Upper lobe of left lung (tissue), 6 donors: ENCODE data around the gene DUSP6. TPM values are rescaled to one million over a fixed set of nuclear protein-coding genes. Genes with fewer than 3 reads are reported as not detected.
A peak's percentile ranks its signal among the peaks of the same experiment; 100 is the strongest.

Experiments
- ATAC-seq, 2 donors: fragments of 200-7000 bp; cut with Tn5 transposase; one replicate each; pipeline ENCODE4 v1.9.1; 2022; ENCODE audit warnings: mild to moderate bottlenecking in 2 of 2, moderate library complexity in 2 of 2; ENCODE audit not compliant: low FRiP score in 2 of 2
- DNase-seq, 2 donors: peaks; one replicate each; pipeline ENCODE4 v3.0.0-alpha.2; 2019 to 2020
- H3K27ac ChIP-seq, 4 donors: fragments of 200-600 bp; sonication (generic); one replicate each; pipeline ENCODE4 v1.5.1; 2016 to 2019
- H3K27me3 ChIP-seq, 4 donors: fragments of 200-600 bp; sonication (generic); one replicate each; pipeline ENCODE4 v1.5.1; 2017 to 2019
- H3K36me3 ChIP-seq, 4 donors: fragments of 200-600 bp; sonication (generic); one replicate each; pipeline ENCODE4 v1.5.1; 2016 to 2019
- H3K4me1 ChIP-seq, 4 donors: fragments of 200-600 bp; sonication (generic); one replicate each; pipeline ENCODE4 v1.5.1; 2018 to 2019
- H3K4me3 ChIP-seq, 4 donors: fragments of 200-600 bp; sonication (generic); one replicate each; pipeline ENCODE4 v1.5.1; 2017 to 2019; ENCODE audit warnings: mild to moderate bottlenecking in 2 of 4, moderate library complexity in 1 of 4
- H3K9me3 ChIP-seq, 4 donors: fragments of 200-600 bp; sonication (generic); one replicate each; pipeline ENCODE4 v1.5.1; 2018 to 2019
- EP300 ChIP-seq, 4 donors: sonication (generic); formaldehyde crosslinking; IDR thresholded peaks; one replicate each; pipeline ENCODE4 v1.5.1; 2017; ENCODE audit warnings: antibody characterized with exemption in 4 of 4, control low read depth in 2 of 4
- POLR2A ChIP-seq, 4 donors: fragments of 450-650 bp; IDR thresholded peaks; one replicate each; pipeline ENCODE4 v1.5.1; 2016 to 2017; ENCODE audit warnings: antibody characterized with exemption in 4 of 4, mild to moderate bottlenecking in 2 of 4
- POLR2AphosphoS5 ChIP-seq, 2 donors: sonication (generic); formaldehyde crosslinking; IDR thresholded peaks; one replicate each; pipeline ENCODE4 v1.5.1; 2017; ENCODE audit warnings: antibody characterized with exemption in 2 of 2
- WGBS, 2 donors: methylation state at CpG; one replicate each; pipeline ENCODE4 v1.1.5; 2017 to 2018; 5-methylcytosine and 5-hydroxymethylcytosine counted together
- total RNA-seq, 6 donors: library from RNA; depleted of rRNA in 4 of 6; stranded (reverse); fragments of >200 nt in 4 of 6; gene quantifications; one replicate each; pipeline versions ENCODE4 v1.1.0 to v1.2.1, GENCODE V29; 2016 to 2021
- TF ChIP-seq, protein P1 (sequence below), 6 experiments: fragments of 450-650 bp in 4 of 6; fragments of 200-600 bp in 2 of 6; sonication (generic) in 2 of 6; IDR thresholded peaks; one replicate each; pipeline ENCODE4 v1.5.1; 2016 to 2019; ENCODE audit warnings: antibody characterized with exemption in 6 of 6
- donor health status: DM: no; HTN: no; CAD: no; lungs with moderate emphysema.
- donor health status: DM: no; HTN: yes; CAD: no; lungs with severe emphysema.

DUSP6 gene
- total RNA-seq, 6 donors from 2014 or later, result 18.4 to 236 (median 86.0) TPM

DNA sequence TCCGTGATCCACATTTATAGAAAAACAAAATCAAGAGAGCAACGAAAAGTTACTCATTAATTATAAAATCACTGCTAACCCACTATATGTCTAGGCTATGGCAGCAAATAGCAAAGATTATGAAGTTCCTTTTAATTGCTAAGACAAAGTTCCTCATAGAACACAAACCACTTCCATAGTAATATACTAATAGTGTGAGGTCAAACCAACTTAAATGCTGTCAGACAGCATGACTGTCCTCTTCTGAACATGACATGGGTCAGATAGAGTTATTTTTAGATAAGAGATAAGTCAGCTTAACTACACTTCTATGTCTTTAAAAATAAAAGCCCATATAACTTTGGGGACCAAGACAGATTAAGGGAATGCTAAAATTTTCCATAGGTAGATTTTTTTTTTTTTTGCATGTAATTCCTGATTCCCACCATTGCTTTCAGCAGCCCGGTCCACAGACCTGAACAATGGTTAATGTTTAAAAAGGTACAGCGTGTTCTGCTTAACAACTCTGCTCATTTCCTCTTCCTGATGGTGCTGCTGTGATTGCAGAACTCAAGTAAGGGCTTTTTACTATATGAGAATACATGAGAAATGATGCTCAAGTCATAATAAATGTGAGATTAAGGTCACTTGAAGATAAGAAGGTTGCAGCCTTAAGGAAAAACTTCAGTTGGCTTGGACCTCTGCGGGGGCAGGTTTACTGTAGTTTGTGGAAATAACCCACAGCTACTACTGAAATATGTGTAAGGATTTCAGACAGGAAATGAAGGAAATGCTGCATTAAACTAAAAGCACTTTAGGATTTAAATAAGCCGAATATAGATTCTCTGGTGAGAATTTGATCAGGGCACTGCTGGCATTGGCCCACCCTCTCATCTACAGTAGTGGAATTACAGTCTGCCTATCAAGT lies 37.7 kb upstream of the DUSP6 start:
- TF ChIP-seq EP300 (IDR thresholded peaks at IDR 0.05) (peak in 3 of 4 donors; percentile 39 to 90 (median 89)), POLR2A (IDR thresholded peaks at IDR 0.05) (no peak), POLR2AphosphoS5 (IDR thresholded peaks at IDR 0.05) (peak; percentile 22 to 80)
- TF ChIP-seq, protein P1, sequence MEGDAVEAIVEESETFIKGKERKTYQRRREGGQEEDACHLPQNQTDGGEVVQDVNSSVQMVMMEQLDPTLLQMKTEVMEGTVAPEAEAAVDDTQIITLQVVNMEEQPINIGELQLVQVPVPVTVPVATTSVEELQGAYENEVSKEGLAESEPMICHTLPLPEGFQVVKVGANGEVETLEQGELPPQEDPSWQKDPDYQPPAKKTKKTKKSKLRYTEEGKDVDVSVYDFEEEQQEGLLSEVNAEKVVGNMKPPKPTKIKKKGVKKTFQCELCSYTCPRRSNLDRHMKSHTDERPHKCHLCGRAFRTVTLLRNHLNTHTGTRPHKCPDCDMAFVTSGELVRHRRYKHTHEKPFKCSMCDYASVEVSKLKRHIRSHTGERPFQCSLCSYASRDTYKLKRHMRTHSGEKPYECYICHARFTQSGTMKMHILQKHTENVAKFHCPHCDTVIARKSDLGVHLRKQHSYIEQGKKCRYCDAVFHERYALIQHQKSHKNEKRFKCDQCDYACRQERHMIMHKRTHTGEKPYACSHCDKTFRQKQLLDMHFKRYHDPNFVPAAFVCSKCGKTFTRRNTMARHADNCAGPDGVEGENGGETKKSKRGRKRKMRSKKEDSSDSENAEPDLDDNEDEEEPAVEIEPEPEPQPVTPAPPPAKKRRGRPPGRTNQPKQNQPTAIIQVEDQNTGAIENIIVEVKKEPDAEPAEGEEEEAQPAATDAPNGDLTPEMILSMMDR (IDR thresholded peaks at IDR 0.05), result peak in 1 of 6 experiments; percentile 23
- H3K27ac ChIP-seq, result peak overlapping the region; percentile 69 to 81 (median 74)

DNA sequence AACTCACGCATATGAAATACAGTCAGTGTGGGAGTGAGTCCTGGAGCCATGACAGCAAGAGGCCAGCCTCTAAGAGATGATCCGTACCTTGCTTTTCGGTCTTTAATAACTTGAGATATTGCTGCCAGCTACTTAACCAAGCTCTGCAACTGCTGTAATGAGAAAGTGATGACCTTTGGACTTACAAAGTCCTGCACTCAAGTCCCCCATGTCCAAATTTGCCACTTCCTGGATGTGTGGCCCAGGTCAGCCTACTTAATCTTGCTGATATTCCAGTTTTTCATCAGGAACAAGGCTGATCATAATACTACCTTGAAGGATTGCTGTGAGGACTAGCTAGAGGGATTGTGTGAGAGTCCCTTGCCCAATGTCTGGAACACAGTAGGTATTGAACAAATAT lies 33.8 kb upstream of the DUSP6 start:
- no peak for ATAC-seq
- Histone ChIP-seq H3K36me3 (no peaks in the 10 kb centered on the region), H3K9me3 (no peaks in the 10 kb centered on the region), H3K4me1 (peaks cover 54 to 67% (median 56%) of the 10 kb centered on the region in 4 donors), H3K27me3 (no peaks in the 10 kb centered on the region), H3K4me3 (no peak overlapping the region), H3K27ac (no peak overlapping the region)
- TF ChIP-seq POLR2AphosphoS5 (IDR thresholded peaks at IDR 0.05) (no peak), EP300 (IDR thresholded peaks at IDR 0.05) (no peak), POLR2A (IDR thresholded peaks at IDR 0.05) (no peak)
- TF ChIP-seq, protein P1 (IDR thresholded peaks at IDR 0.05), result no peak
- DNase-seq, result no peak
- WGBS, 2 donors, result 55 to 97% methylated on average over 3 of the region's 3 CpGs

More for the DNA sequence above, 37.7 kb upstream of the DUSP6 start:
- Histone ChIP-seq H3K27me3 (no peaks in the 10 kb centered on the region), H3K4me3 (no peak overlapping the region), H3K36me3 (no peaks in the 10 kb centered on the region), H3K9me3 (no peaks in the 10 kb centered on the region), H3K4me1 (peaks cover 35 to 51% (median 45%) of the 10 kb centered on the region in 4 donors)
- 37 to 39% methylated on average over 6 of the region's 6 CpGs for WGBS, 2 donors
- DNase-seq (peak in 1 of 2 donors; percentile 45), ATAC-seq (peak; percentile 81 to 87)

DNA sequence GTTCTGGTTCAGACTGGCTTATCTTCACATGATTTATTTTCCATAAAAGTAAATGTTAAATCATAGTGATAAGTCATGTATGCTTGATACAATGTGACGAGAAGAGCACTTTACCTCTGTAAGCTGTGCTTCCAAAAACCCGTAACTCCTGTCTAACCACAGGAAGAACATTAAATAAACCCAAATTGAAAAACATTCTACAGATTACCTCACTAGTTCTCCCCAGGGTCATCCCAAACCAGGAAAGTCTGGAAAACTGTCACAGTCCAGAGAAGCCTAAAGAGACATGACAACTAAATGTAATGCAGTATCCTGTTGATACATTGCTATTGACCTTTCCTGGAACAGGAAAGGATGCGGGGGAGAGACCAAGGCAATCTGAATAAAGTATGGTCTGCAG lies 32.5 kb upstream of the DUSP6 start:
- ATAC-seq (no peak), DNase-seq (no peak)
- TF ChIP-seq POLR2AphosphoS5 (IDR thresholded peaks at IDR 0.05) (no peak), POLR2A (IDR thresholded peaks at IDR 0.05) (no peak)
- TF ChIP-seq, protein P1 (IDR thresholded peaks at IDR 0.05), result no peak
- H3K4me1 ChIP-seq, result peaks cover 41 to 54% (median 44%) of the 10 kb centered on the region in 4 donors
- H3K9me3 ChIP-seq, result no peaks in the 10 kb centered on the region
- peak overlapping the region; percentile 40 to 66 (median 59) for H3K27ac ChIP-seq
- no peaks in the 10 kb centered on the region for H3K36me3 ChIP-seq
- whole genome bisulfite sequencing, 2 donors, result 41 to 46% methylated on average over 3 of the region's 3 CpGs
- H3K27me3 ChIP-seq, result no peaks in the 10 kb centered on the region
- H3K4me3 ChIP-seq, result no peak overlapping the region

DNA sequence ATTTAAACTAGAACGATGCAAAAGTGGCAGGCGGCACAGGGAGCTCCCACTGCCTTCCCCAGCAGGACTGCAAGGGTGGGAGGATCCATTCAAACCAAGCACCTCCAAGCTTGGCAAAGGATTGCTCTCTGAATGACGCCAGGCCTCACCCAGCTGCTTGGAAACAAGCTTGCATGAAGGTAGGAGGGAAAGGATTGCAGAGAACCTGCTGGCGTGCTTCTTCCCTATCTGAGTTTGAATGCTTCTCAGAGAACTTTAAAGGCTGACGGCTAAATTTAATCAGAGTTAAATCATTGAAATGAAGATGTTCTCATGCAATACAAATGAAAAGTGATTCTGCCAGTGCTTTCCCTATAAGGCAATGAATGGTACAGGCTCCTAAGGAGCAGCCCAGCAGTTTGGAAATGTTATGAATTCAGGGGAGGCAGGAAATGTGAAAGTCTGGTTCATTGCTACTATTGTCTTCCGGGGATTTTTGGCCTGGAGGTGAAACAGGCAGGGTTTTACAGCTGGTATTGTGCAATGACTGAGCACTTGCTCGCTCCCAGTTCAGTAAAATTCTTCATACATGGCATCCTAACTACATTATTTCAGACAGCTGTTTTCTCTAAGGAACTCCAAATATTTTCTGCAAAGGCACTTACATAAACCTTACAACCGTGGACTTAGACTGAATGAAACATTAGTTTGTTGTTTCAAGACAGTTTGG lies 31.9 kb upstream of the DUSP6 start:
- TF ChIP-seq EP300 (IDR thresholded peaks at IDR 0.05) (no peak), POLR2AphosphoS5 (IDR thresholded peaks at IDR 0.05) (peak in 1 of 2 donors; percentile 31)
- TF ChIP-seq, protein P1 (IDR thresholded peaks at IDR 0.05), result no peak
- peak overlapping the region; percentile 40 to 66 (median 59) for H3K27ac ChIP-seq
- no peaks in the 10 kb centered on the region for H3K27me3 ChIP-seq
- H3K9me3 ChIP-seq, result no peaks in the 10 kb centered on the region
- no peak overlapping the region for H3K4me3 ChIP-seq
- ATAC-seq (peak; percentile 44 to 87), DNase-seq (peak in 1 of 2 donors; percentile 59)
- WGBS, 2 donors, result 22 to 28% methylated on average over 8 of the region's 8 CpGs
- H3K4me1 ChIP-seq, result peaks cover 37 to 48% (median 38%) of the 10 kb centered on the region in 4 donors
- no peaks in the 10 kb centered on the region for H3K36me3 ChIP-seq
